Stimulated activated CD4-positive, alpha-beta T cell treated with anti-CD3 and anti-CD28 coated beads, Interleukin-15, amount 100 ng/mL, for 24 hours (primary cell): ENCODE measurements around the gene TMEM204.

Experiments used
- DNase-seq: peaks from one replicate; pipeline ENCODE4 v3.0.0-alpha.2; 2020

TMEM204 gene

DNA sequence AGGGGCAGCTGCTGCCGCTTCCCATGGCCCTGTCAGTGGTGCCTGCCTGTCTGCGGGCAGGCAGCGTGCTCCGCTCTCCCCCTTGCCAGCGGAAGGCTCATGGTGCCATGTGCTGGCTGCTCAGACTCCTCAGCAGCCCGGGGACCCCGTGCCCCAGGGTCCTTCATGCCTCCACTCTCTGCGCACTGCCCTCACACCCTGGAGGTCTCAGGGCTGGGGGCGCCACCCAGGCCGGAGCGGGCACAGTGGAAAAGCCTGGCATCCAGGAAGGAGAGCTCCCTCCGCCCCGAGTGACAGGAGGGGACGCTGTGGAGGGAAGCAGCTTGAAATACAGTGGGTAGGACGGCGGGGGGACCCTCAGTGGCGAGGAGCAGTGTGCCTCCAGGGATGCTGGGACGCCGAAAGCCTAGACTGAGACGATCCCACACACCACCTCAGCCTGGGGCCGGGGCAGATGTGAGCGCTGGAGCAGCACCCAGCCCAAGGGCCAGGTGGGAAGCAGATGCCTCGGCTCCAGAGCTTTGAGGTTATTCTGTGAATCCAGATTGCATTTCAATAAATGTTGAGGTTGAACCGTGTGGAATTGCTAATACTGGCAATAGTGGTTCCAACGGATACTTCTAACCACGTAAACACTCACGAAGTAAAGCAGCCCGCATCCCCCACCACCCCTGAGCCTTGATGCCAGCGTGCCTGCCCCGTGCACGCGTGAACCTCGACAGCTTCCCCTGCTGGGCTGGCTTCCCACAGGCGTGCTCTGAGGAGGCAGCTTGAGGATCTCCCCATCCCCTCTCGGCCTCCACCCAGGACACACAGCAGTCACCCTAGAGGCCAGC lies 6.5 kb downstream of the TMEM204 start:
- no peak for DNase-seq

- DNase-seq: no peak
These were observed 7.0 kb downstream of the TMEM204 start for GRCh38 chr16:1540556-1540855.

DNA sequence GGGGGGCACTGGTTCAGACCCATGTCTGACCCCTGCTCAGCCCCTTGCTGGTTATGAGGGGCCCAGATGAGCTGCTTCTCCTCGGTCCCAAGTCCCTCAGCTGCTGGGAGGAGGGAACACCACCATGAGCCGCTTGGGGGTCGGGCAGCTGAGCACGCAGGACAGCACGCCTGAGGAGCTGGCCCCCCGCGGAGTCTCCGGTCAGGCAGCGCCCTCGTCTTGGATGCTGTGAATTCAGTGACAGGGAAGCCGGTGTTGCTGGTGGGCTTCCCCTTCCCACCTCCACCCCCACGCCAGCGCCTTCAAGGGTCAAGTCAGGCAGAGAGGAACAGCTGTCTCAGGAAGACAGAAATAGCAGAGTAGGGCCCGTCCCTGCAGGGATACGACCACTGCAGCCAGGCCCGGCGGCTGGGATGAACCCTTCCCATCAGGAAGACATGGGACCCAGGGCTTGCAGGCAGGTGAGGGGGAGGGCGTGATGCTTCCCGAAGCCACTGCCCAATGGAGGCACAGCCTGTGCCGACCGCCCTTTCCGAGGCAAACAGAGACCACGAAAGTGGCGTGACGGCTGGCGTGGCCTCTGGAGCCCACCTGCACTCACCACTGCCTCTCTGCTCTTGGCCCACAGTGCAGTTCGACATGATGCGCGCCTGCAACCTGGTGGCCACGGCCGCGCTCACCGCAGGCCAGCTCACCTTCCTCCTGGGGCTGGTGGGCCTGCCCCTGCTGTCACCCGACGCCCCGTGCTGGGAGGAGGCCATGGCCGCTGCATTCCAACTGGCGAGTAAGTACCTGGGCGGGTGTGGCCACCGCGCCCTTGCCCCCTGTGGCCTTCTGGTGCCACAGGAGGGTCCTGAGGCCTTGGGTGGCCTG lies 8.1 kb downstream of the TMEM204 start:
- DNase-seq: no peak

DNA sequence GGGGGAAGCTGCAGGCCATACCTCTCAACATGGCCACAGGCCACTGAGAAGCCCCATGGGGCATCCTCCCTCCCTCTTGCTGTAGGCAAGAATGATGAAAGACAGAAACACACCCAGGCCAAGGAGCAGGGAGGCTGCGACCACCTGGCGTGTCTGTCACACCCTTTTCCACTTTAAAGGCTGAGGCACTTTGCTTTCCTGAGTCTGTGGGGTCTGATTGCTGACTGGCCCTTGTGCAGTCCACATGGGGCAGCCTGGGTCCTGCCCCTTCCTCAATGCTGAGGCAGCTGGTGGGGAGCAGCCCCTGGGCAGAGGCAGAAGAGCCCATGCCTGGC lies 8.7 kb downstream of the TMEM204 start:
- no peak for DNase-seq

- DNase-seq: no peak
These were observed 9.1 kb downstream of the TMEM204 start for GRCh38 chr16:1542533-1542932.

GRCh38 chr16:1543085-1543896 lies 9.8 kb downstream of the TMEM204 start:
- peak; percentile 84 for DNase-seq

- no peak for DNase-seq
These were observed 11.9 kb downstream of the TMEM204 start for GRCh38 chr16:1545044-1546040.

DNA sequence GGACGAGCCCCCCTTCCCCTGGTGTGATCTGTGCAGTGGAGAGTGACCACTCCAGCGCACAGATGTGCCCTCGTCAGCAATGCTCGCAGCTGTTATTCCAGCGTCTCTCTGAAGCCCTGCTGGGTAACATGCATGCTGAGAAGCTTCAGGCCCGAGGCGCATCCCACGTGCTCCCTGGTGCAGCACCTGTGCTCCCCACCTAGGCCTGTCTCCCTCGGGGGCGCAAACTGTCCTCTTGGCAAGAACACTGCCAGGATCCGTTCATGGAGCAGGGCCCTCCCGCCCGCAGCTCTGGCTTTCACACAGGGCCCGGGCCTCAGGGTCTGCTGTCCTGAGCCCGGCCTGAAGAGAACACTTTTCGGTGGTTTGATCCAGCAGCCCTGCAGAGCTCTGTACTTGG lies 13.0 kb downstream of the TMEM204 start:
- DNase-seq: no peak

DNA sequence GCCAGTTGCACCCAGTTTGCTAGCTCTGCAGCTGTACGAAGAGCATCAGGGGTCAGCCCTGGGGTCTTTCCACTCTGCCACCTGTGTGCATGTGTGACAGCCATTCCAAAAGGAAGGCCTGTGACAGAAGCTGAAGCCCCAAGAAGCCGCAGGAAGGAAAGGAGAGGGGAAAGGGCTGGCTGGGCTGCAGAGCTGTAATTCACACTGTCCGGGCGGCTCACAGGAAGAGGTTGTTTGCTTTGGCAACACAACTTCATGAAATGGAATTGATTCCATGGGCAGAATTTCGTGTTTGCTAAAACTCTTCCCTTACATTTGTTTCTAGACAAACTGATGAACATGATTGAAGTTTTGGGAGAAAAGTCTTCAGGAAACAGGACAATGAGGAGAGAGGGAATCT lies 14.8 kb downstream of the TMEM204 start:
- DNase-seq: no peak

GRCh38 chr16:1548727-1549126 lies 15.3 kb downstream of the TMEM204 start:
- no peak for DNase-seq

GRCh38 chr16:1550069-1550468 lies 16.6 kb downstream of the TMEM204 start:
- DNase-seq: no peak

GRCh38 chr16:1550696-1551095 lies 17.2 kb downstream of the TMEM204 start:
- DNase-seq: no peak

DNA sequence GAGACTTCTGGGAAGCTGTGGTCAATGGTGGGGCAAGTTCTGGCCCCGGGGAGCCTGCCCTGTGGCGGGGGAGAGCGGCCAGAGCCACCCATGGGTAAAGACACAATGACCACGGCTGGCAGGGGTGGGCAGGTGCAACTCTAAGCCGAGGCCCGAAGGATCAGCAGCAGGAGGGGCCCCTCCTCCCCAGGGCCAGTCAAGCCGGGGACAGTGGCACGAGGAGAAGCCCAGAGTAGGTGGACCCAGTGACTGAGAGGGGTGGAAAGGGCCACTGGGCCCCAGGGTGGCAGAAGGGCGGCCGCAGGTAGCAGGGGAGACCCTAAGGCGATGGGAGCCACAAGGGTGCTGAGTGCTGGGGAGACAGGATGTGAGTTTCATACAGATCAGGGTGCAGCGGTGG lies 17.7 kb downstream of the TMEM204 start:
- DNase-seq: no peak

GRCh38 chr16:1552129-1552528 lies 18.7 kb downstream of the TMEM204 start:
- DNase-seq: no peak

DNA sequence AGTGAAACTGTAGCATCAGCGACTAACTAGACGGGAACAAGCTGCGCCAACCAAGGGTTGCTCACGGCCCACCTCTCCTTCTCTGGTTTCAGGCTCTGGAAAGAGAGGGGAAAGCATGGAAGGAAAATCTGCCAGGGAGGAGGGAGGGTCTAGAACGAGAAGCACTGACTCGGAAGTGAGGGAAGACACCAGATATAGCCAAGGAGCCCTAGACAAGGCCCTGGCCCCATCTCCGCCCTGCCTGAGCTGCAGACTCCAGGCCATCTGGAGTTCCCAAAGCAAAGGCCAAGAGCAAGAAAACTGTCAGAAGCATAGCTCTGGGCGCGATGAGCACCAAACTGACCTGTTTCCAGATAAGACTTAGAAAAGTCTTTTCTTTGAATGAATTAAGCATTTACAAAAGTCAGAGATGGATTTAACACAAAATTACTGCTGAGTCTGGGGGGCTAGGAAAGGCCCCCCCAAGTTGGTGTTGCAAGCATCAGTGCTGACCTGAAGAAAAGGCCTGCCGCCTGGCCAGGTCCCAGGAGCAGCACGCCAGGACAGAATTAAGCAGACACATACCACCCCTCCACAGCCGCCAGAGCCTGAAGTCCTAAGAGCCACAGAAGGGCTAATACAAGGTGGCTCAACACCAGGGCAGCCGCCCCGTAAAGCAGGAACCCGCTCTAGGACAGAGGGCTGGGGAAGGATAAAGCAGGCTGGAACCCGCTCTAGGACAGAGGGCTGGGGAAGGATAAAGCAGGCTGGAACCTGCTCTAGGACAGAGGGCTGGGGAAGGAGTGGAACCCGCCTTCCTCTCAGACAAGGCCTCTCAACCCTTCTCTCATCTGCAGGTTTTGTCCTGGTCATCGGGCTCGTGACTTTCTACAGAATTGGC lies 20.7 kb downstream of the TMEM204 start:
- no peak for DNase-seq

- no peak for DNase-seq
These were observed 21.5 kb downstream of the TMEM204 start for GRCh38 chr16:1554826-1555445.

DNA sequence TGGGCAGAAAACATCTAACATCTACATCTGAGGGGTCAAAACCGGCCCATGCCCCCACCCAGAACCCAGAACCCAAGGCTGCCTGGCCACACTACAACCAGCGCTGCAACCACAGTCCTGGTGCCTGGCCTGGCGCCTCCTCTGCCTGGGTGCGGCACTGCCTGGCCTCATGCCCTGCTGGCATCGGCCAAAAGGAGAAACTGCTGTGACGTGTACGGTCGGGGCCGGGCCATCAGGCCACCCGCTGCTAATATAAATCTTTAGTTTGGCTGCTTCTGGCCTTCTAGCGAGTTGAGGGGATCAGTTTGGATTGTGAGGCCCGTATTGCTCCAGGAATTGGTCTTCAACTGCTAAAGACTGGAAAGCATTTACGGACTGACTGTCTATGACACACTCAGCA lies 22.8 kb downstream of the TMEM204 start:
- DNase-seq: no peak

- no peak for DNase-seq
These were observed 23.6 kb downstream of the TMEM204 start for GRCh38 chr16:1557074-1557473.

DNA sequence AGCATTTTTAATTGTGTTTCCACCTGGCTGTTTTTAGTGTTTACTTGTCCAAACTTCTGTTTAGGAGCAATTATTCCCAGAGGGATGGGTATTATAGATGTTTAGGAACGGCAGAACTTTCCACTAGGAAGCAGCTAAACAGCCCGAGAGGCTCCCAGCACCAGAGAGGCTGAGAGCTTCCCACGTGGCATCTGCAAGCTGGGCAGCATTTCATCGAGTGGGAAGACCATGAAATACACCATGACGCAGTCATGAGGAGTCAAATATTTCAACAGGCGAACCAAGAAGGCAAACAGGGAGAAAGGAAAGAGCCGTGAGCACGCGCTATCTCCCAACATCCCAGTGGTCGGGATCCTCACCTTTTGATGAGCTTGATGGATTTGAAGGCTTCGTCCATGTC lies 24.1 kb downstream of the TMEM204 start:
- no peak for DNase-seq

DNA sequence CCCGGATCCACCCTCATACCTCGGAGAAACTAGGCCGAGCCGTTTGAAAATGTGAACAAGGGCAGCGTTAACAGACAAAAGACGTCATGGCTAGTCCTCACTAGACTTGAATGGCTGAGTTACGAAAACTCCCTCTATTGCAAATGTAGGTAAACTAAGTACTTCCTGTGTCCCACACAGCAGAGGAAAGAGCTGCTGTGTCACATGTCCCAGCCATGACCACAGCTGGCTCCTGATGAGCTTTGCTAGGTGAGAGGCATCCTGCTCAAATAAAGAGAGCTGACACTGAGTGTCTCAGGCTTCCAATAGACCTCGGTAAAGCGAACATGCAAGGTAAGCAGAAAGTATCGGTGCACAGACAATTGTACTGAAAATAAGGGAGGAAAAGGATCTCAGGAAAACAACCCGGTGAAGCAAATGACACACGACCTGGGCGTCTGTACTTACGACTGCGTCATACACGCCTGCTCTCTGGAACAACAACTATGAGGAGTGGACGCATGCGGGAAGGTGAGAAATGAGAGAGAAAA lies 26.0 kb downstream of the TMEM204 start:
- DNase-seq: no peak

GRCh38 chr16:1560153-1560552 lies 26.7 kb downstream of the TMEM204 start:
- no peak for DNase-seq
